Nephron (organoid): ENCODE measurements around the gene BTRC.
"Not testable (repeated sequence)": the region's sequence is repeated elsewhere in the genome, so short reads cannot be mapped to it uniquely, and the experiment has no call there.

Experiments
- H3K27ac Mint-ChIP-seq, 3 experiments: 2 replicates each; pipeline ENCODE4 v1.8.0; 2020; ENCODE audit warnings: mixed read lengths in 3 of 3, mild to moderate bottlenecking in 2 of 3, moderate library complexity in 1 of 3
- H3K27me3 Mint-ChIP-seq: 2 replicates; pipeline ENCODE4 v1.8.0; 2021; ENCODE audit warnings: low read depth, mild to moderate bottlenecking, moderate library complexity, mixed read lengths
- H3K36me3 Mint-ChIP-seq: 2 replicates; pipeline ENCODE4 v1.8.0; 2020; ENCODE audit warnings: low read depth, mixed read lengths
- H3K4me1 Mint-ChIP-seq: 2 replicates; pipeline ENCODE4 v1.8.0; 2020; ENCODE audit warnings: mixed read lengths
- H3K4me3 Mint-ChIP-seq, 3 experiments: 2 replicates each; pipeline ENCODE4 v1.8.0; 2020; ENCODE audit warnings: mild to moderate bottlenecking in 3 of 3, mixed read lengths in 3 of 3, moderate library complexity in 2 of 3
- H3K9me3 Mint-ChIP-seq: 2 replicates; pipeline ENCODE4 v1.8.0; 2020; ENCODE audit warnings: mixed read lengths
- CTCF ChIP-seq, 3 experiments: fragments of 200-600 bp; sonication (generic); IDR thresholded peaks; one replicate each; pipeline ENCODE4 v1.5.0; 2021; ENCODE audit warnings: antibody characterized with exemption in 3 of 3; ENCODE audit not compliant: unreplicated experiment in 3 of 3

The BTRC gene

DNA sequence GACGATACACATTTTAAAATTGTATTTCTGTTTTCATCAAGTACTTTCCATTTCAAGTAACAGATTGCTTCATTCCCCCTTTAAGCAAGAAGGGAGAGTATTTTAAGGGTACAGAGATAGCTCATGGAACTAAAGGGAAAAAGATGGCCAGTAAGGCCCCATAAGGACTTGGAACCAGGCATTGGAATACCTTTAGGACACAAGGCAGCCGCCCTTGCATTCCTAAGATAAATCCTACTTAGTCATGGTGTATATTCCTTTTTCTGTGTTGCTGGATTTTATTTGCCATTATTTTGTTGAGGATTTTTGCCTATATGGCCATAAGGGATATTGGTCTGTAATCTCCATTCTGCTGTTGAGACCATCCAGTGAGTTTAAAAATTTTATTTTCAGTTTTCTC lies 49.2 kb downstream of the BTRC start:
- Mint-ChIP-seq H3K36me3 (no peaks in the 10 kb centered on the region), H3K27ac (no peak overlapping the region)

DNA sequence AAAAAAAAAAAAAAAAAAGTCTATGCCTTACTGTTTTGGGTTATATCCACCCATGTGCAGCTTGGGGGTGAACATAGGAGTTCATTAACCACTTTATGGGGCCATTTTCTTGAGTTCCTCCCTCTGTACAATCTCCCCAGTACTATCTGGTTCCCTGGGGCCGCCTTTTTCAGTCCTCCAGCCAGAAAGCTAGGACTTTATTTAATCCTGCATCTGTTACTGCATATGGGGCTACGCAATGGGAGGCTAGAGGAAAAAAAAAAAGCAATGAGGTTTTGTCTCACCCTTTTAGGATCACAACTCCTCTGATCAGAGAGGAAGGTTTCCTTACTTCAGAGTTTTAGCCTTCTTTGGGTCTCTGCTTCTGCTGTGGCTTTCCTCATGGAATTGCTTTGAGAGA lies 51.0 kb downstream of the BTRC start:
- H3K36me3 Mint-ChIP-seq, result peaks cover 15% of the 10 kb centered on the region
- peaks cover 11% of the 10 kb centered on the region for H3K4me1 Mint-ChIP-seq
- H3K27ac Mint-ChIP-seq, result no peak overlapping the region
- peaks cover 3% of the 10 kb centered on the region for H3K9me3 Mint-ChIP-seq
- TF ChIP-seq CTCF (IDR thresholded peaks at IDR 0.05; ENCODE audit: unreplicated experiment in 3 of 3), result no peak
- no peak overlapping the region for H3K4me3 Mint-ChIP-seq
- H3K27me3 Mint-ChIP-seq, result no peaks in the 10 kb centered on the region

More for the DNA sequence above, 49.2 kb downstream of the BTRC start:
- no peaks in the 10 kb centered on the region for H3K27me3 Mint-ChIP-seq
- TF ChIP-seq CTCF (IDR thresholded peaks at IDR 0.05; ENCODE audit: unreplicated experiment in 3 of 3), result no peak
- H3K4me3 Mint-ChIP-seq, result no peak overlapping the region
- H3K4me1 Mint-ChIP-seq, result peaks cover 11% of the 10 kb centered on the region
- no peaks in the 10 kb centered on the region for H3K9me3 Mint-ChIP-seq

GRCh38 chr10:101411598-101411997 lies 57.6 kb downstream of the BTRC start:
- Mint-ChIP-seq H3K36me3 (peaks cover 30% of the 10 kb centered on the region), H3K9me3 (peaks cover 16% of the 10 kb centered on the region), H3K27me3 (no peaks in the 10 kb centered on the region), H3K27ac (no peak overlapping the region), H3K4me1 (no peaks in the 10 kb centered on the region), H3K4me3 (no peak overlapping the region)
- TF ChIP-seq CTCF (IDR thresholded peaks at IDR 0.05; ENCODE audit: unreplicated experiment in 3 of 3), result no peak

DNA sequence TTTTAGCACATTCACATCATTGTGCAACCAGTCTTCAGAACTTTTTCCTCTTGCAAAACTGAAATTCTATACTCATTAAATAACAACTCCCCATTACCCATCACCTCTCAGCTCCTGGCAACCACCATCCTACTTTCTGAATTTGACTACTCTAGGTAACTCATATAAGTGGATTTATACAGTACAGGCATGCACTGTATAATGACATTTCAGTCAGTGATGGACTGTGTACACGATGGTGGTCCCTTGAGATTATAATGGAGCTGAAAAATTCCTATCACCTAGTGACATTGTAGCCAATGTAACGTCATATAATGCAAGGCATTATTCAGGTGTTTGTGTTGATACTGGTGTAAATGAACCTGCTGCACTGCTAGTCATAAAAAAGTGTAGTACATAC lies 60.1 kb downstream of the BTRC start:
- Mint-ChIP-seq H3K27ac (no peak overlapping the region), H3K4me3 (no peak overlapping the region), H3K27me3 (no peaks in the 10 kb centered on the region), H3K4me1 (no peaks in the 10 kb centered on the region), H3K36me3 (peaks cover 25% of the 10 kb centered on the region), H3K9me3 (peaks cover 16% of the 10 kb centered on the region)
- TF ChIP-seq CTCF (IDR thresholded peaks at IDR 0.05; ENCODE audit: unreplicated experiment in 3 of 3), result no peak

GRCh38 chr10:101415884-101416283 lies 61.9 kb downstream of the BTRC start:
- no peak overlapping the region for H3K27ac Mint-ChIP-seq
- H3K9me3 Mint-ChIP-seq, result peaks cover 11% of the 10 kb centered on the region

GRCh38 chr10:101421967-101422366 lies 68.0 kb downstream of the BTRC start:
- H3K4me3 Mint-ChIP-seq, H3K9me3 Mint-ChIP-seq, H3K27me3 Mint-ChIP-seq, H3K36me3 Mint-ChIP-seq, H3K27ac Mint-ChIP-seq, H3K4me1 Mint-ChIP-seq: not testable (repeated sequence)

More at GRCh38 chr10:101415884-101416283, 61.9 kb downstream of the BTRC start:
- H3K4me3 Mint-ChIP-seq, result no peak overlapping the region
- no peaks in the 10 kb centered on the region for H3K4me1 Mint-ChIP-seq
- peaks cover 13% of the 10 kb centered on the region for H3K36me3 Mint-ChIP-seq
- no peaks in the 10 kb centered on the region for H3K27me3 Mint-ChIP-seq
- no peak for TF ChIP-seq CTCF (IDR thresholded peaks at IDR 0.05; ENCODE audit: unreplicated experiment in 3 of 3)
